ENCODE data around the gene CDH8.

CDH8 gene

GRCh38 chr16:62051942-62052341 lies 15.7 kb upstream of the CDH8 start:
- Histone ChIP-seq H3K27me3 (ENCODE audit: control insufficient read depth, insufficient read depth, low read length) (no peaks in the 10 kb centered on the region), H3K27ac (ENCODE audit: low read depth, low read length) (no peak overlapping the region), H3K36me3 (ENCODE audit: control insufficient read depth, insufficient read depth, low read length) (no peaks in the 10 kb centered on the region)

DNA sequence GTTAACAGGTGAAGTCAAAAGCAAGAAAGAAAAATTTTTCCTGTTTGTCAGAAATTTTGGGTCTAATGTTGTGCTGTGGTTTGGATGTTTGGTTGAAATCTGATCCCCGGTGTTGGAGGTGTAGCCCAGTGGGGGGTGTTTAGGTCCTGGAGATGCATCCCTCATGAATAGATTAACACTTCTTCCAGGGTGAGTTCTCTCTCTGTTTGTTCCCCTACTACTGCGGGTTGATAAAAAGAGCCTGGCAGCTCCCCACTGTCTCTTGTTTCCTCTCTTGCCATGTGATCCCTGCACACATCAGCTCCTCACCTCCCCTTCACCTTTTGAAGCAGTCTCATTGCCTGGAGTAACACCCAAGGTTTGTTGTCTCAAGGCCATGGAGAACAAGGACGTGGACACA lies 14.6 kb upstream of the CDH8 start:
- Histone ChIP-seq H3K4me1 (ENCODE audit: control insufficient read depth, insufficient read depth, low read length) (no peaks in the 10 kb centered on the region), H3K36me3 (ENCODE audit: control insufficient read depth, insufficient read depth, low read length) (no peaks in the 10 kb centered on the region), H3K9ac (ENCODE audit: low read length) (no peak overlapping the region), H3K27me3 (ENCODE audit: control insufficient read depth, insufficient read depth, low read length) (no peaks in the 10 kb centered on the region), H3K4me3 (ENCODE audit: low read length) (no peak overlapping the region), H3K27ac (ENCODE audit: low read depth, low read length) (no peak overlapping the region)

More at GRCh38 chr16:62051942-62052341, 15.7 kb upstream of the CDH8 start:
- H3K4me1 ChIP-seq (ENCODE audit: control insufficient read depth, insufficient read depth, low read length): no peaks in the 10 kb centered on the region
- no peak overlapping the region for H3K9ac ChIP-seq (ENCODE audit: low read length)
- H3K4me3 ChIP-seq (ENCODE audit: low read length): no peak overlapping the region

- Histone ChIP-seq H3K4me3 (ENCODE audit: low read length) (no peak overlapping the region), H3K36me3 (ENCODE audit: control insufficient read depth, insufficient read depth, low read length) (no peaks in the 10 kb centered on the region), H3K27me3 (ENCODE audit: control insufficient read depth, insufficient read depth, low read length) (no peaks in the 10 kb centered on the region), H3K27ac (ENCODE audit: low read depth, low read length) (no peak overlapping the region), H3K9ac (ENCODE audit: low read length) (no peak overlapping the region), H3K4me1 (ENCODE audit: control insufficient read depth, insufficient read depth, low read length) (no peaks in the 10 kb centered on the region)
These were observed 10.6 kb upstream of the CDH8 start for GRCh38 chr16:62046801-62047200.

GRCh38 chr16:62041401-62041800 lies 5.2 kb upstream of the CDH8 start:
- H3K4me1 ChIP-seq (ENCODE audit: control insufficient read depth, insufficient read depth, low read length): no peaks in the 10 kb centered on the region
- H3K4me3 ChIP-seq (ENCODE audit: low read length): no peak overlapping the region
- no peak overlapping the region for H3K27ac ChIP-seq (ENCODE audit: low read depth, low read length)
- no peaks in the 10 kb centered on the region for H3K27me3 ChIP-seq (ENCODE audit: control insufficient read depth, insufficient read depth, low read length)
- H3K36me3 ChIP-seq (ENCODE audit: control insufficient read depth, insufficient read depth, low read length): no peaks in the 10 kb centered on the region
- no peak overlapping the region for H3K9ac ChIP-seq (ENCODE audit: low read length)

DNA sequence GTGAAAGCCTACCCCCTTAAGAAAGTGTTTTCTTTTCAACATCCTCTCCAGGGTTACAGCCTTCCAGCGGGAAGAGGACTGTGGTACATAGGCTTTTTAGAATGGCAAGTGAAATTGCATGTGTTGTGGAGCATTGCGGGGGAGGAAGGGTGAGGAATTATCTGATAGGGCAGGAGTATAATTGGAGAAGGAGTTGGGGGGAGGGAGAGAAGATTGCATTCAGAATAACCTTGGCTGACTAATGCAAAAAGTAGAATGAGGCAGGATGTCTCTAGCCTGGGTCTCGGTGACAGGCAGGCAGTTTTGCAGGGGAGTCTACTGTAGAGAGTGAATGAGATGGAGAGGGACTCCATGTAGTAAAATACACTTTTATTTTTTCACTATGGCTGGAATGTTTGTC lies 2.4 kb upstream of the CDH8 start:
- no peak overlapping the region for H3K27ac ChIP-seq (ENCODE audit: low read depth, low read length)
- no peak overlapping the region for H3K9ac ChIP-seq (ENCODE audit: low read length)
- H3K27me3 ChIP-seq (ENCODE audit: control insufficient read depth, insufficient read depth, low read length): peaks cover 9% of the 10 kb centered on the region
- no peak overlapping the region for H3K4me3 ChIP-seq (ENCODE audit: low read length)
- no peaks in the 10 kb centered on the region for H3K36me3 ChIP-seq (ENCODE audit: control insufficient read depth, insufficient read depth, low read length)
- H3K4me1 ChIP-seq (ENCODE audit: control insufficient read depth, insufficient read depth, low read length): no peaks in the 10 kb centered on the region

GRCh38 chr16:62038225-62038624 lies 2.0 kb upstream of the CDH8 start:
- H3K4me3 ChIP-seq (ENCODE audit: low read length): no peak overlapping the region
- H3K27me3 ChIP-seq (ENCODE audit: control insufficient read depth, insufficient read depth, low read length): peaks cover 9% of the 10 kb centered on the region
- H3K36me3 ChIP-seq (ENCODE audit: control insufficient read depth, insufficient read depth, low read length): no peaks in the 10 kb centered on the region
- no peak overlapping the region for H3K9ac ChIP-seq (ENCODE audit: low read length)
- no peak overlapping the region for H3K27ac ChIP-seq (ENCODE audit: low read depth, low read length)
- no peaks in the 10 kb centered on the region for H3K4me1 ChIP-seq (ENCODE audit: control insufficient read depth, insufficient read depth, low read length)

DNA sequence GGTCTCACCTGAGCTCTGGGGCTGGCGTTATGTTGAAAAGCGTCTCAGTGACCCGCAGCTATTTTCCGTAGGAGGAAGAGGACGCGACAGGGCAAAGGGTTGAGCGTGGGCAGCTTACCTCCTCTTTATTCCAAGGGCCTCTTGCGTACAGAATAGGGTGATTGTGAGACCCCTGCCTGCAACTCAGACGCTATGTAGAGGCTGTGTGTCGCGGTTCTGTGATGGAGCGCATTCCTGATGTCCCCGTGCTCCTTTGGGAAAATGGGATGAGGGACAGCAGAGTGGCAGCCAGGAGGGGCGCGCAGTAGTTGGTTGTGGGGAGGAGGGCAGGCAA lies 531 bp upstream of the CDH8 start:
- no peak overlapping the region for H3K4me3 ChIP-seq (ENCODE audit: low read length)

DNA sequence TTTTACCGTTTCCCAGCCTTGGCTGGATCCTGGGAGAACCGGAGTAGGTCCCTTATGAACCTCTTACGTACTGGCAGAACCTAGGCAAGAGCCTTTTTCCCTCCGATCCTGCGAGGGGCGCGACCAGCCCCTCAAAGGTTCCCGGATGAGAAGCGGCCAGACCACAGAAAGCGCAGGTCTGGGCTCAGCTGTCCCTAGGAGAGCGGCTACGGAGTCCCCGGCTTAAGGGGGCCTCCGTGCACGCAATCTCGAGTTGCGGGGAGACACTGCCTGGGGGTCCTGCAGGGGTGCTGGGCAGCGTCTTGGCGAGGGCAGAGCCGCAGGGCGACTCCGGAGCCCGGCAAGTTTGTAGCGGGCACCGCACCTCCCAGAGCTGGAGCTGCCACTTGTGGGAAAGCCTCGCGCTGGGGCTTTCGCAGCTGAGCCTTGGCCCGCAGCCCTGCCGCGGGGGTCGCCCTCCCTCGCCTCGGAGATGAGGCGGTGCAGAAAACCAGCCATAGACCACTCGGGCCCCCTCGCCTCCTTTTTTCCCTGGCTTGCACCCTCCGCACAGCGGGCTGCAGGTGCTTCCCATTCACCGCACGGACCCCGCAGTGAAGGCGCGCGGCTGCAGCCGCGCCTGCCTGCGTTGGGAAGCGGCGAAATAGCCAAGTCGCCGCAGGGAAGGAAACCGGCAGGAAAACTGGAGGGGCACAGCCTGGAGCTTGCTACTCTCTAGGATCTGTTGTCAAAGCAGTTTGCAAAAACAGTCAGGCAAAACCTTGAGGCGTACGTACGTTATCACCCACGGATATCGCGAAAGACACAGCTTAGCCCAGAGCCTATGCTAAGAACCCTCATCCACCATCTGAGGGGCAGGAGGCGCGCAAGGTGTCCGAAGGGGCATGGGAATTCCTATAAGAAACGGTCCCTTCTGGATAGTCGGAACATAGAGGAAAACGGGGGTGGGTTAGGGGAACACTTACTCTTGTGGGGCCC lies 834 bp downstream of the CDH8 start:
- H3K27me3 ChIP-seq (ENCODE audit: control insufficient read depth, insufficient read depth, low read length): peaks cover 9% of the 10 kb centered on the region
- no peaks in the 10 kb centered on the region for H3K36me3 ChIP-seq (ENCODE audit: control insufficient read depth, insufficient read depth, low read length)
- peak overlapping the region; percentile 52 for H3K4me3 ChIP-seq (ENCODE audit: low read length)
- H3K9ac ChIP-seq (ENCODE audit: low read length): no peak overlapping the region
- H3K27ac ChIP-seq (ENCODE audit: low read depth, low read length): no peak overlapping the region
- no peaks in the 10 kb centered on the region for H3K4me1 ChIP-seq (ENCODE audit: control insufficient read depth, insufficient read depth, low read length)

More for the DNA sequence above, 531 bp upstream of the CDH8 start:
- H3K9ac ChIP-seq (ENCODE audit: low read length): no peak overlapping the region
- H3K27ac ChIP-seq (ENCODE audit: low read depth, low read length): no peak overlapping the region
- H3K36me3 ChIP-seq (ENCODE audit: control insufficient read depth, insufficient read depth, low read length): no peaks in the 10 kb centered on the region
- H3K27me3 ChIP-seq (ENCODE audit: control insufficient read depth, insufficient read depth, low read length): peaks cover 9% of the 10 kb centered on the region
- H3K4me1 ChIP-seq (ENCODE audit: control insufficient read depth, insufficient read depth, low read length): no peaks in the 10 kb centered on the region

GRCh38 chr16:62034231-62035114 lies 1.8 kb downstream of the CDH8 start:
- no peaks in the 10 kb centered on the region for H3K4me1 ChIP-seq (ENCODE audit: control insufficient read depth, insufficient read depth, low read length)
- no peak overlapping the region for H3K27ac ChIP-seq (ENCODE audit: low read depth, low read length)
- peaks cover 9% of the 10 kb centered on the region for H3K27me3 ChIP-seq (ENCODE audit: control insufficient read depth, insufficient read depth, low read length)
- peak overlapping the region; percentile 52 for H3K4me3 ChIP-seq (ENCODE audit: low read length)
- H3K36me3 ChIP-seq (ENCODE audit: control insufficient read depth, insufficient read depth, low read length): no peaks in the 10 kb centered on the region
- no peak overlapping the region for H3K9ac ChIP-seq (ENCODE audit: low read length)

DNA sequence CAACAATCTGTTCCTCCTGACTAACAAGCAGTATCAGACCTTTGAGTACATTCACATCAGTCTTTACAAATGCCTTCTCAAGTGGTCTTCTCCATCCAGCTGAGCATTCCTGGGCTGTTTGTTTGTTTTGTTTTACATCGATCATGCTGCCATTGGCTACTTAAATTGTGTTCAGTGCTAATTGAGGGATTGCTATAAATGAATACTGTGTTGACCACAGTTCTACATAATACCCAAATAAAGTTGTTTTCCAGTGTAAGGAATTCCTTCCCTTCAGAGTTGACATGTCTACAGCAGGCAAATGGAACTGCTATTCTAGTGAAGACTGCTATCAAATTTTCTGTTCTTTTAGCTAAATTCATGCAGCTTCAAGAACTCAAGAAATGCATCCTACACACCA lies 3.2 kb downstream of the CDH8 start:
- H3K4me3 ChIP-seq (ENCODE audit: low read length): no peak overlapping the region
- H3K27me3 ChIP-seq (ENCODE audit: control insufficient read depth, insufficient read depth, low read length): peaks cover 9% of the 10 kb centered on the region
- no peak overlapping the region for H3K27ac ChIP-seq (ENCODE audit: low read depth, low read length)
- H3K36me3 ChIP-seq (ENCODE audit: control insufficient read depth, insufficient read depth, low read length): no peaks in the 10 kb centered on the region
- no peak overlapping the region for H3K9ac ChIP-seq (ENCODE audit: low read length)
- H3K4me1 ChIP-seq (ENCODE audit: control insufficient read depth, insufficient read depth, low read length): no peaks in the 10 kb centered on the region

DNA sequence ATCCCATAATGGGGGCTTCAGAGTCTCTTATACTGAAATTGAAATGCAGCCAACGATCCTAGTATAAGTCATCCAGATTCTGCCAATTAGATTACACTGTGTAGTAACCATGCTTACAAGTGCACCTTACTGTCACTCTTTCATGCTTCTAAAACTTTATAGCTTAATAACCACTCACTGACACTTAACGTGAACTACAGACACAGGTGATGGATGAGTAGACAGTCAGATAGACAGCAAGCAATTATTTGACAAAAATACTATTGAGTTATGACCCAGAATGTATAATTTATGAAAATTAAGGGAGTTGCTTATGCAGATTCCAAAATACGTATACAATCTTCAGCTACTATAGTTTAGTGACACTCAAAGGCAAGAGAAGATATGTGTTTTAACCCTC lies 6.3 kb downstream of the CDH8 start:
- no peaks in the 10 kb centered on the region for H3K36me3 ChIP-seq (ENCODE audit: control insufficient read depth, insufficient read depth, low read length)
- H3K27me3 ChIP-seq (ENCODE audit: control insufficient read depth, insufficient read depth, low read length): peaks cover 3% of the 10 kb centered on the region
- no peak overlapping the region for H3K4me3 ChIP-seq (ENCODE audit: low read length)
- H3K27ac ChIP-seq (ENCODE audit: low read depth, low read length): no peak overlapping the region
- H3K4me1 ChIP-seq (ENCODE audit: control insufficient read depth, insufficient read depth, low read length): no peaks in the 10 kb centered on the region
- no peak overlapping the region for H3K9ac ChIP-seq (ENCODE audit: low read length)

GRCh38 chr16:62022688-62023087 lies 13.6 kb downstream of the CDH8 start:
- no peak overlapping the region for H3K9ac ChIP-seq (ENCODE audit: low read length)
- no peak overlapping the region for H3K27ac ChIP-seq (ENCODE audit: low read depth, low read length)
- no peaks in the 10 kb centered on the region for H3K36me3 ChIP-seq (ENCODE audit: control insufficient read depth, insufficient read depth, low read length)
- H3K4me3 ChIP-seq (ENCODE audit: low read length): no peak overlapping the region
- H3K4me1 ChIP-seq (ENCODE audit: control insufficient read depth, insufficient read depth, low read length): no peaks in the 10 kb centered on the region
- H3K27me3 ChIP-seq (ENCODE audit: control insufficient read depth, insufficient read depth, low read length): no peaks in the 10 kb centered on the region

Data from rectal smooth muscle tissue (tissue), 1 donor.